BLaER1 treated with 17β-estradiol and CSF1 and Interleukin-3, amounts not matched to agents 10 nM and 100 nM (cell line): Measurements from ENCODE around the gene PSAP.

ENCODE experiments used
- H3K27ac ChIP-seq, 11 experiments: shearing (Covaris generic); formaldehyde crosslinking; 2 replicates each; pipeline ENCODE4 v1.8.1; 2022
- H3K27me3 ChIP-seq, 11 experiments: shearing (Covaris generic); formaldehyde crosslinking; 2 replicates each; pipeline ENCODE4 v1.8.1; 2022
- H3K36me3 ChIP-seq, 11 experiments: shearing (Covaris generic); formaldehyde crosslinking; 2 replicates each; pipeline ENCODE4 v1.8.1; 2022
- H3K4me1 ChIP-seq, 10 experiments: shearing (Covaris generic); formaldehyde crosslinking; 2 replicates each; pipeline ENCODE4 v1.8.1; 2022
- H3K4me2 ChIP-seq, 11 experiments: shearing (Covaris generic); formaldehyde crosslinking; 2 replicates each; pipeline ENCODE4 v1.8.1; 2022
- H3K4me3 ChIP-seq, 10 experiments: shearing (Covaris generic); formaldehyde crosslinking; 2 replicates each; pipeline ENCODE4 v1.8.1; 2022
- H3K9ac ChIP-seq, 11 experiments: shearing (Covaris generic); formaldehyde crosslinking; 2 replicates each; pipeline ENCODE4 v1.8.1; 2022
- H3K9me3 ChIP-seq, 11 experiments: shearing (Covaris generic); formaldehyde crosslinking; replicated peaks in 1 of 11; 2 replicates each; pipeline ENCODE4 v1.8.1; 2022
- H4K20me1 ChIP-seq, 11 experiments: shearing (Covaris generic); formaldehyde crosslinking; 2 replicates each; pipeline ENCODE4 v1.8.1; 2022
- Cebpa-rat ChIP-seq, 11 experiments: shearing (Covaris generic); IDR thresholded peaks; 2 replicates each; pipeline ENCODE4 v1.8.1; 2022

Gene PSAP

DNA sequence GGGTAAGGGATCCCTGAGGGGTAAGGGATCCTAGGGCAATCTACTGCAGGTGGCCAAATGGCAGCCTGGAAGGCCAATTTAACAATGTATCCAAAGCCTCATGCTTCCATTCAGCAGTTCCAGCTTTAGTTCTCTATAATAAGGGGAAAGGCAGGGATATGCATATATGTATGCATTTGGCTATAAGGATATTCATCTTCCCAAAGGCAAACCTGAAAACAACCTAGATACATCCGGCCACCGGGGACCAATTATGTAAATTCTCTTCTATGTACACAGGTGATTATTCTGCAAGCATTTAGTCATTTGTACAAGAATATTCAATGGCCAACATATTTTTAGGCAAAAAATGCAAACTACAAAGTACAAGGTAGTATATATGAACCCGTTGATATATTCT lies 26.7 kb downstream of the PSAP start:
- H3K4me3 ChIP-seq: no peak overlapping the region
- H3K36me3 ChIP-seq: peaks cover 100% of the 10 kb centered on the region in 11 experiments
- TF ChIP-seq Cebpa-rat (IDR thresholded peaks at IDR 0.05): no peak
- peaks cover 0 to 8% (median under 1%) of the 10 kb centered on the region in 11 experiments; a peak in 9 of 22 replicates for H3K9me3 ChIP-seq
- no peak overlapping the region for H3K27ac ChIP-seq
- H4K20me1 ChIP-seq: peaks cover 40 to 100% (median 97%) of the 10 kb centered on the region in 11 experiments
- H3K27me3 ChIP-seq: no peaks in the 10 kb centered on the region
- peak overlapping the region in 1 of 11 experiments; percentile 32; a peak in 1 of 22 replicates for H3K9ac ChIP-seq
- peaks cover 5 to 98% (median 35%) of the 10 kb centered on the region in 10 experiments; a peak in 18 of 20 replicates for H3K4me1 ChIP-seq
- peak overlapping the region in 4 of 11 experiments; percentile 11 to 51 (median 34); a peak in 4 of 22 replicates for H3K4me2 ChIP-seq

DNA sequence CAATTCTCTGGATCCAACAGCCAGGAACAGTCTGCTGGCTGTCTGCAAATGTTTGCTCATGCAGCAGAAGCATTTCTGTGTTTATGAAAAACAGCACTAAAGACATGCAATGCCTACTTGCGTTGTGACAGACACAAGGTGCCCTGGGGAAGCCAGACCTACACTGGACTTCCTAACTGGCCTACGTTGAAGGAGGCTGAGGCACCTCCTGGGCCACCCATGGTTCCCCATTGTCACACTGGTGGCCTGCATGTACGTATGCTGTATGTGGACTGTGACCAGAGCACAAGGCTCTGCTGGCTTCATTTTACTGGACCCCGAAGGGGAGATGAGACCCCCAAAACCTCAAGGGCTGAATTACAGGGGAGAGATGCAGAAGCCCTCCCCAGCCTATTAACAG lies 27.7 kb downstream of the PSAP start:
- no peaks in the 10 kb centered on the region for H3K27me3 ChIP-seq

DNA sequence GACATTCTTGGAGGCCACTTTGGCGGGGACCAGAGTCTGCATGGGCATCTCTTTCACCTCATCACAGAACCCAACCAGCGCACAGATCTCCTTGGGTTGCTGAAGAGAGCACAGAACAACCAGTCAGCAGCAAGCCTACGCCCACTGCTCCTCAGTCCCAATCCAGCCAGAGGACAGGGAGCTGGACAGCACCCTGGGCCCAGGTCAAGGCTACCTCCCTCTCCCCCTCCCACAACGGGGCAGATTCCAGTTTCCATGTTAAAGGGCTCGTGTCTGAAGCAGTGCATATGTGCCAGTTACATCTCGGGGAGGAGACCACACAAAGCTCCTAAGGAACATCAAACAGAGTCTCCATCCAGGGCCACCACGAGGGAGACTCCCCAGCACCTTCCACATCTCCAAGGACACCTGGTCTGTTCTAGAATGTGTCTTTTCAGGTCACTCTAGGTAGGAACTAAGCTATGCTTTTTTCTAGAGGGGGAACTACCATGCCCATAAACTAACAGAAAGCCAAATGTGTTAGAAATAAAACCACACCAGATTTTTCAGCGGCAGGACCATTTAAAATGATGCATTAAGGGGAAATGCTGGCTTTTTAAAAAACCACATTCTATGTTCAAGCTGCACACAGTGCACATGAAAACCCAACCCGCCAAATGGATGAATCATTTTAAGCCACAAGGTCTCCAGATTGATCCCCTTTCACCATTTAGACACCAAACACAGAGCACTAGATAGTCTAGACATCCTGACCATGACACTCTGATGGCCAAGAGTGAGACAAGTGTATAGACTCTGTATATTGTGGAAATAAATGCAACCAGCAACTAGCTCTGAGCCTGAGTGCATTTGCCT lies 28.9 kb downstream of the PSAP start:
- no peaks in the 10 kb centered on the region for H3K9me3 ChIP-seq
- no peak overlapping the region for H3K4me3 ChIP-seq
- H3K27ac ChIP-seq: peak overlapping the region in 2 of 11 experiments; percentile 5 to 7; a peak in 4 of 22 replicates
- peaks cover 100% of the 10 kb centered on the region in 11 experiments for H3K36me3 ChIP-seq
- H3K9ac ChIP-seq: peak overlapping the region in 3 of 11 experiments; percentile 22 to 30 (median 27); a peak in 3 of 22 replicates
- H4K20me1 ChIP-seq: peaks cover 33 to 100% (median 98%) of the 10 kb centered on the region in 11 experiments
- no peaks in the 10 kb centered on the region for H3K27me3 ChIP-seq
- TF ChIP-seq Cebpa-rat (IDR thresholded peaks at IDR 0.05): no peak
- H3K4me1 ChIP-seq: peaks cover 0 to 100% (median 26%) of the 10 kb centered on the region in 10 experiments; a peak in 16 of 20 replicates
- peak overlapping the region in 3 of 11 experiments; percentile 10 to 42 (median 40); a peak in 4 of 22 replicates for H3K4me2 ChIP-seq

More for the DNA sequence above, 27.7 kb downstream of the PSAP start:
- H3K4me2 ChIP-seq: peak overlapping the region in 4 of 11 experiments; percentile 2 to 51 (median 34); a peak in 6 of 22 replicates
- peak overlapping the region in 4 of 11 experiments; percentile 10 to 32 (median 29); a peak in 4 of 22 replicates for H3K9ac ChIP-seq
- H3K4me3 ChIP-seq: no peak overlapping the region
- peaks cover 33 to 100% (median 97%) of the 10 kb centered on the region in 11 experiments for H4K20me1 ChIP-seq
- peaks cover 3 to 100% (median 27%) of the 10 kb centered on the region in 10 experiments; a peak in 17 of 20 replicates for H3K4me1 ChIP-seq
- peaks cover 100% of the 10 kb centered on the region in 11 experiments for H3K36me3 ChIP-seq
- no peak for TF ChIP-seq Cebpa-rat (IDR thresholded peaks at IDR 0.05)
- H3K27ac ChIP-seq: 0 out of 22 replicates have a peak overlapping the region, but pooled peaks of 1 of the 11 experiments have one; percentile 3
- no peaks in the 10 kb centered on the region for H3K9me3 ChIP-seq

DNA sequence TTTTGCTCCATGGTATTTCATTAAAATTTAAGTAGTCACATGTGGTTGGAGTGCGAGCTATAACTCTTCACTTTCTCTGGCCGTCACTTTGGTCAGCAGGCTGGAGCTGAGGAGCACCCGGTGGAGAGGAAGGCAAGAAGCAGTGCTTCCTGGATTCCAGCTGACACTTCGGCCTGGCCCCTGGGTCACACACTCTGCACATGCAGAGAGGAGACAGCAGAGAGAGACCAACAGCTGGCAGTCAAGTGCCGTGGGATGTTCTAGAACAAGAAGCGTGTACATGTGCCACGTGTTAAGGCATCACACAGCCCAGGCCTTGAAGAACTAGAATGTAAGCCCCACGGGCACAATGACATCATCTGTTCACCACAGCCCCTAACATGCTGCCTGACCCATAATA lies 30.1 kb downstream of the PSAP start:
- Histone ChIP-seq H3K27ac (no peak overlapping the region), H3K9ac (no peak overlapping the region; a peak in 1 of 22 replicates), H3K4me3 (no peak overlapping the region), H3K9me3 (no peaks in the 10 kb centered on the region), H3K4me1 (peaks cover 0 to 100% (median 26%) of the 10 kb centered on the region in 10 experiments; a peak in 16 of 20 replicates), H4K20me1 (peaks cover 34 to 100% (median 100%) of the 10 kb centered on the region in 11 experiments), H3K4me2 (peak overlapping the region in 2 of 11 experiments; percentile 8 to 42; a peak in 2 of 22 replicates), H3K36me3 (peaks cover 100% of the 10 kb centered on the region in 11 experiments), H3K27me3 (no peaks in the 10 kb centered on the region)
- no peak for TF ChIP-seq Cebpa-rat (IDR thresholded peaks at IDR 0.05)

DNA sequence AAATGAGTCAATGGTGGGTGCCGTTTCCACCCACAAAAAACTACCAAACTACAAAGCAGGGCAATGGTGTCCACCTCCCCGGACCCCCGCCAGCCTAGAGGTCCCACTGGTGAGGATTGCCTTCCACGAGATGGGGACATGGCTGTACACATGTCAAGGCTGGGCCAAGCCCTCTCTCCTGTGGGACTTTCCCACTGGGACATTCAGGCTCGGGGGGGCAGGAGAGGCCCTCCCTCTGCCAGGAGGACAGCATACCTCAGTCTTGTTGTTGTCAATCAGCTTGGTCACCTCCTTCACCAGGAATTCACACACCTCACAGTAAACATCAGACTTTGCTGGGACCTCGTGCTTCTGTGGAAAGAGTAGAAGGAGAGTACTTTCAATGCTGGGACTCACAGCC lies 31.1 kb downstream of the PSAP start:
- H3K4me1 ChIP-seq: peaks cover 0 to 100% (median 28%) of the 10 kb centered on the region in 10 experiments; a peak in 16 of 20 replicates
- peak overlapping the region in 4 of 11 experiments; percentile 18 to 71 (median 42); a peak in 6 of 22 replicates for H3K9ac ChIP-seq
- no peaks in the 10 kb centered on the region for H3K27me3 ChIP-seq
- H3K9me3 ChIP-seq: no peaks in the 10 kb centered on the region
- no peak overlapping the region for H3K4me3 ChIP-seq
- H3K4me2 ChIP-seq: peak overlapping the region in 2 of 11 experiments; percentile 3 to 32; a peak in 2 of 22 replicates
- peaks cover 99 to 100% (median 100%) of the 10 kb centered on the region in 11 experiments for H3K36me3 ChIP-seq
- TF ChIP-seq Cebpa-rat (IDR thresholded peaks at IDR 0.05): no peak
- peak overlapping the region in 3 of 11 experiments; percentile 32 to 43 (median 33); a peak in 4 of 22 replicates for H3K27ac ChIP-seq
- peaks cover 34 to 100% (median 100%) of the 10 kb centered on the region in 11 experiments for H4K20me1 ChIP-seq

DNA sequence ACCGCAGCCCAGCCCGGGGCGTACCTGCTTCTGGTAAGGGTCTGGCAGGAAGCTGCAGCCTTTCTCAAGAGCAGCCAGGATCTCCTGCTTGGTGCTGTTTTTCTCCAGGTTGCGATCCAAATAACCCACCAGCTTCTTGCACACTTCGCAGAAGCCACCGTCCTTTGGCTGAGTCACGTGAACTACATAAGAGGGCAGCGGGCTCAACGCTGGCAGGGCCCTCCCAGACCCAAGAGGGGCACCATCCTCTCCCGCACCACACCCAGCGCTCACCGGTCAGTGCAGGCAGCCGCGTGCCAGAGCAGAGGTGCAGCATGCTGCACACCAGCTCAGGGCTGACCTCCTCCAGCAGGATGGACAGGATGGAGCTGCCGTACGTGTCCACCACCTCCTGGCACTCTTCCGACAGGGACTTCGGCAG lies 31.6 kb downstream of the PSAP start:
- Histone ChIP-seq H3K4me1 (peaks cover 0 to 100% (median 29%) of the 10 kb centered on the region in 10 experiments; a peak in 16 of 20 replicates), H3K4me3 (no peak overlapping the region), H3K36me3 (peaks cover 95 to 100% (median 100%) of the 10 kb centered on the region in 11 experiments), H3K4me2 (peak overlapping the region in 2 of 11 experiments; percentile 20 to 32; a peak in 3 of 22 replicates), H3K9ac (peak overlapping the region in 3 of 11 experiments; percentile 18 to 71 (median 61); a peak in 4 of 22 replicates), H4K20me1 (peaks cover 34 to 100% (median 98%) of the 10 kb centered on the region in 11 experiments), H3K27me3 (no peaks in the 10 kb centered on the region), H3K27ac (peak overlapping the region in 2 of 11 experiments; percentile 41 to 49; a peak in 2 of 22 replicates), H3K9me3 (no peaks in the 10 kb centered on the region)
- no peak for TF ChIP-seq Cebpa-rat (IDR thresholded peaks at IDR 0.05)

DNA sequence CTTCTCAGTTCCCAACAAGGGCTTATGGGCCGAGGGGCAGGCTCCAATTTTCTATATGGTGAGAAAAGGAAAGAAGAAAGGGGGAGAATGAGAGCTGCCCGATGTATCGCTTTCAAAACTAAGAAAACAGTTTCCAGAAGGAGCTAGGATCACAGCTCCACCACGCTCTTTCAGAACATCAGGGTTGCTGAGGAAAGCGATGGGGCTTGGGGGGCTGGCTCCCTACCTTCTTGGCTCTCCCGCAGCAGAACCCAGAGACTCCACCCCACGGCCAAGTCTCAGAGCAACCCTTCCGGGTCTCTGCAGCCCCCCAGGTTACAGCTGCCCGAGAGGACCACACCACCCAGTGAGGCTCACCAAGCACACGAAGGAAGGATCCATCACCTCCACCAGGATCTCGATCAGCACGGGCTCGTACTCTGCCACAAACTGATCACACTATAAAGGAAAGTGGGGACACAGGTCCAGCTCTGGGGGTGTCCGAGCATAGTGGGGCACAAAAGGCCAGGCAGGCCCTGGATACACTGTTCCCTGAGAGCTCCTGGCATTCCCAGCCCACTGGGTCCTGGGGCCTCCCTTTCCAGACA lies 32.3 kb downstream of the PSAP start:
- no peaks in the 10 kb centered on the region for H3K9me3 ChIP-seq
- no peak for TF ChIP-seq Cebpa-rat (IDR thresholded peaks at IDR 0.05)
- peak overlapping the region in 2 of 11 experiments; percentile 20 to 28; a peak in 2 of 22 replicates for H3K4me2 ChIP-seq
- H4K20me1 ChIP-seq: peaks cover 28 to 100% (median 98%) of the 10 kb centered on the region in 11 experiments
- peaks cover 88 to 100% (median 98%) of the 10 kb centered on the region in 11 experiments for H3K36me3 ChIP-seq
- peaks cover 0 to 100% (median 27%) of the 10 kb centered on the region in 10 experiments; a peak in 16 of 20 replicates for H3K4me1 ChIP-seq
- no peaks in the 10 kb centered on the region for H3K27me3 ChIP-seq
- peak overlapping the region in 4 of 11 experiments; percentile 19 to 49 (median 38); a peak in 7 of 22 replicates for H3K27ac ChIP-seq
- peak overlapping the region in 4 of 11 experiments; percentile 18 to 71 (median 54); a peak in 6 of 22 replicates for H3K9ac ChIP-seq
- no peak overlapping the region for H3K4me3 ChIP-seq
